HG02610 (cell line): ENCODE data around the gene SZT2.

ENCODE experiments used
- ATAC-seq: cut with Tn5 transposase; IDR thresholded peaks from one replicate; pipeline ENCODE4 v1.9.1; 2021; ENCODE audit warnings: mild to moderate bottlenecking, moderate library complexity; ENCODE audit not compliant: unreplicated experiment

SZT2 gene

GRCh38 chr1:43439781-43440180, 50.1 kb downstream of the SZT2 start:
- no peak for ATAC-seq

DNA sequence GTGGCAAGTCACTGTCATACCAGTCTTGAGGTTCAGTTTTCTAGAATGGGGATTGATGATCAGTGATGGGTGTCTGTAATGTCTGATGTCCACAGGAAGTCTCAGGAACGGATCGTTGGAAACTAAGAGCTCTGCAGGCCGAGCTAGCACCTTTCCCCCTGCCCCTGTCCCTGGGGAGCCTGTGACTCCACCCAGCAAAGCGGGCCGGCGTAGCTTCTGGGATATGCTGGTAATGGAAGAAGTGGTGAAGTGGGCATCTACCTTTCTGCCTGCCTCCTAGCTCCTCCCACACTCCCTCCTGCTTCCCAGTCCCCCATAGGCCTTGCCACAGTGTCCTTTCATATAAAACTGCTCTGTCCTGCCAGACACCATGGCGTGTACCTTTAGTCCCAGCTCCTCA, 50.7 kb downstream of the SZT2 start:
- ATAC-seq: no peak

- no peak for ATAC-seq
Observed at GRCh38 chr1:43441166-43441893, 51.6 kb downstream of the SZT2 start.

DNA sequence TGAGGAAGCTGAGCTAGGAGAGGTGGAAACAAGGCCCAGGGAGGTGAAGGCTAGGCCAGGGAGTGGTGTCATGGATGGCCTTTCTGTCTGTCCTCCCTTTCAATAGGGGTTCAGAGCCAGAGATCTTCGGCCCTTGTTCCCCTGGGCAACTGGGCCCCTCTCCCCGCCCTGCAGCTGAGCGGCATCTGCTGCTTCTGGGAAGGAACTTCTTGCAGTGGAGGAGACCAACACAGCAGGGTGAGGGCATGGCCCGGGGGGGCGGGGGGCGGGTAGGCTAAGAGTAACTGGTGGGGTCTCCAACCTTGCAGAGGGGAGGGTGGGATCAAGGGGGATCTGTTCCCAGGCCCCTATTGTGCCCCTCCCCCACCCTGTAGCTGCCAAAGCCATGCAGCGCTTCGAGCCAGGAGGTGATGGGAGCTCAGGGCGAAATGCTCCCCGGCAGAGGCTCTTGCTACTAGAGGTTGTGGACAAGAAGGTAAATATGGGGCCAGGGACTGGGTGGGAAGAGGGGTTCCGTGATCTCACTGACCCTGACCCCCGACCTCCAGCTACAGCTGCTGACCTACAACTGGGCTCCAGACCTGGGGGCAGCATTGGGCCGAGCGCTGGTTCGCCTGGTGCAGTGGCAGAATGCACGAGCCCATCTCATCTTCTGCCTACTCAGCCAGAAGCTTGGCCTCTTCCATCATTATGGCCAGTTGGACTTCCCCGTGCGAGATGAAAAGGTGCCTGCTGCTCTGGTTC, 52.4 kb downstream of the SZT2 start:
- ATAC-seq: no peak

GRCh38 chr1:43442756-43443155, 53.1 kb downstream of the SZT2 start:
- no peak for ATAC-seq

DNA sequence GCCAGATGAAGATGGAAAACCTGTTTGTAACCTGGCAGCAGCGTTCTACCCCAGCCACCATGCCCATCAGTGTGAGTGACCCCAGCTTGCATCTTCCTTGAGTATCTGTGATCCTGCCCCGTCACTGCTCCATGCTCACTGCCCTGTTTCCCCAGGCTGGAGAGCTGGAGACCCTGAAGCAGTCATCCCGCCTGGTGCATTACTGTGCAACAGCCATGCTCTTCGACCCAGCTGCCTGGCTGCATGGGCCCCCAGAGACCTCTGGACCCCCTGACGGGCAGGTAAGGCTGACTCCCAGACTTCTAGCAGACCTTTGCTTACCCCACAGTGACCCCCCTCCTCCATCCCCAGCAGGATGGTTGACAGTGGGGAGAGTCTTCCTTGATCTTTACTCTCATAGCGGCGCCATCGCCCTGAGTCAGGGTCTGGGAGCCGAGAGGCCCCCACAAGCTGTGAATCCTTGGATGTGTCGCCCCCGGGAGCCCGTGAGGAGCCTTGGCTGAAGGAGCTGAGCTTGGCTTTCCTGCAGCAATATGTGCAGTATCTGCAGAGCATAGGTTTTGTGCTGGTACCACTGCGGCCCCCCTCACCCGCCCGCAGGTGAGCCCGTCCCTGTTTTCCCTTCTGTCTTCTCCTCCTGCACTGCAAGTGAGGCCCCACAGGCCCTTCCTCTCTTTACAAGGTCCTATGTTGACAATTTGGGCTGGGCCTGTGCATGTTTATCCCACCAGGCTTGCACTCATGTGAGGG, 53.7 kb downstream of the SZT2 start:
- no peak for ATAC-seq

GRCh38 chr1:43444151-43444828, 54.6 kb downstream of the SZT2 start:
- ATAC-seq: no peak

DNA sequence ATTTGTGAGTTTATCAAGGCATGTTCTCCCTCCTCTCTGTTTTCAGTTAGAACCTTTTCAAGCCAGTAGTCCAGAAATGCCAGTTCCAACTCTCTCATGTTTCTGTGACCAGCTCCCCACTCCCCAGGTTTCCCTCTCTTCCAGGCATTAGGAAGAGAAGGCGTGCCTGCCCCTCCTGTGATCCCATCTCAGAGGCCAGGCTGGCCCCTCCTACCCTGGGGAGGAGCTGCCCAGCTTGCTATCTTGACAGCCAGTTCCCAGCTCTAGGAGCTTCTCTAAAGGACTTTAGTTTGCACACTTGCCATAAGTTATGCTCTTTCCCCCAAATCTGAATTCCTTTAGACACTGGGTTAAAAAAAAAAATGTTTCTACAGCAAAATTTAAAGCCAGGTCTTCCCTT, 55.1 kb downstream of the SZT2 start:
- ATAC-seq: no peak

DNA sequence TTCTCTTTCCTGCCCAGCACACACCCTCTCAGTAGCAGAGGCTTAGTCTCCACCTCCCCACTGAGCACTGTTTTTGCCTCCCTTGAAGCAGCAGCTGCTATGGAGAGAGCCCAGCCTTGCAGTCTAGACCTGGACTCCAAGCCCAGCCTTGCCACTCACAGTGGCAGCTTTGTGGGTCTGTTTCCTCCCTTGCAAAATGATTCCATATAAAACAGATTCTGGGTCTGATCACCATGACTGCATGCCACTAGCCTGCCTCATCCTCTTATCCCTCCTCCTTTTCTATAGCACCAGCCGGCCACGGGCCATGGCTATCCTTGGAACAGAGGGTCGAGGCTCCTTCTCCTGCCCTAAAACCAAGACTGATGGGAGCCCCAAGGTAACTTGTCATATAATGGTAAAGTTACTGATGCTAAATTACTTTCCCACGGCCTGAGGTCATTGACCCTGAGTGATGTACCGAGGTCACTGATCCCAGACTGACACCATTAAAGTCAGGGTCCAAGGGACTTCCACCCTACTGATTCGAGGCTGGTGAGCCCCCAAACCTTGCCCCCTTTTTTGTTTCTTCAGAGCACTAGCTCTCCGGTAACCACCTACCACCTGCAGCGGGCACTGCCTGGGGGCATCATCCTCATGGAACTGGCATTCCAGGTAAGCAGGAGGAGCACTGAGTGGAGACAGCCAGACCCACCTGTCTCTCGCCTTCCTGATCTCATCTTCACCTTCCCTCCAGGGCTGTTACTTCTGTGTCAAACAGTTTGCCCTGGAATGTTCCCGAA, 56.1 kb downstream of the SZT2 start:
- ATAC-seq: no peak

DNA sequence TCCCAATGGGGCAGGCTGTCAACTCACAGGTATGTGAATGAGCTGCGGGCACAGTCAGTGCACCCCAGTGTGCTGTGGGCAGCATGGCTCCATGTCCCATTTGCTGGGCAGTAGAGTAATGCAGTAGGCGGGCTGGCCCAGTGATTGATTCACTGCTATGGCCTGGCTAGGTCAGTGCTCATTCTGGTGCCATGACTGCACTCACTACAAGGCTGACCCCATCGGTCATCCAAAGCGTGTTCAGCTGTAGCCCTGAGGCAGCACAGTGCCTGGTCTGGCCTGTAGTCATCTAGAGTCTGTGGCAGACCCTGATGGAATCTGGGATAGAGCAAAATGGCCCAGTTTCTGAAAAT, 56.7 kb downstream of the SZT2 start:
- ATAC-seq: no peak

DNA sequence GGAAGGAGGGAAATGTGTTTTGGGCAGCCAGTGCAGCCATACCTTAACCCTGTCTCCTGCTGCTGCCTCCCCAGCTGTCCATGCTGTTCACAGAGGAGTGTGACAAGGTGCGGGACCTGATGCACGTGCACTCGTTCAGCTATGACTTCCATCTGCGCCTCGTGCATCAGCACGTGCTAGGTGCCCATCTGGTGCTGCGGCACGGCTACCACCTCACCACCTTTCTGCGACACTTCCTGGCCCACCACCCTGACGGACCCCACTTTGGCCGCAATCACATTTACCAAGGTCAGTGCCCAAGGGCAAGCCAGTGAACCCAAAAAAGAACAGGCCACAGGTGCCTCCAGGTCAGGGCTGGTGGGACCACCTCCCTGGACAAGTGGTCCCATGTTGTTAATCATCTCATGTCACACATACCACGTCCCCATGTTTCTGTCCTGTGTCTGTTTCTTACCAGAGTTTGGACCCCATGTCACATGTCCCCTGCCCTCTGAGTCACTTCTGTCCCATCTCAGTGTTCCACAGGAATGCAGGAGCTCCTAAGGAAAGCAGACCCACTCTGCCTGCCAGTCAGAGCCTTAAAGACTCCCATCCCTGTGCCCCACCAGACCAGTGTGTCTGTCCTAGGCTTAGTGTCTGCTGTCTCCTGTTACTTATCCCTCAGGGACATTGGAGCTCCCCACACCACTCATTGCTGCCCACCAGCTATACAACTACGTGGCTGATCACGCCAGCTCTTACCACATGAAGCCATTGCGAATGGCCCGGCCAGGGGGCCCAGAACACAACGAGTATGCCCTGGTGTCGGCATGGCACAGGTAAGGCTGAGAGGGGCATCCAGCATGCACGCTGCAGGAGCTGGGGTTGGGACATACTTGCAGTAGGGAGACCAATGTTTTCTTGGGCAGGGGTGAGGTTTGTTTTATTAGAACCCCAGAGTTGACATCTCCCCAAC, 57.5 kb downstream of the SZT2 start:
- no peak for ATAC-seq

DNA sequence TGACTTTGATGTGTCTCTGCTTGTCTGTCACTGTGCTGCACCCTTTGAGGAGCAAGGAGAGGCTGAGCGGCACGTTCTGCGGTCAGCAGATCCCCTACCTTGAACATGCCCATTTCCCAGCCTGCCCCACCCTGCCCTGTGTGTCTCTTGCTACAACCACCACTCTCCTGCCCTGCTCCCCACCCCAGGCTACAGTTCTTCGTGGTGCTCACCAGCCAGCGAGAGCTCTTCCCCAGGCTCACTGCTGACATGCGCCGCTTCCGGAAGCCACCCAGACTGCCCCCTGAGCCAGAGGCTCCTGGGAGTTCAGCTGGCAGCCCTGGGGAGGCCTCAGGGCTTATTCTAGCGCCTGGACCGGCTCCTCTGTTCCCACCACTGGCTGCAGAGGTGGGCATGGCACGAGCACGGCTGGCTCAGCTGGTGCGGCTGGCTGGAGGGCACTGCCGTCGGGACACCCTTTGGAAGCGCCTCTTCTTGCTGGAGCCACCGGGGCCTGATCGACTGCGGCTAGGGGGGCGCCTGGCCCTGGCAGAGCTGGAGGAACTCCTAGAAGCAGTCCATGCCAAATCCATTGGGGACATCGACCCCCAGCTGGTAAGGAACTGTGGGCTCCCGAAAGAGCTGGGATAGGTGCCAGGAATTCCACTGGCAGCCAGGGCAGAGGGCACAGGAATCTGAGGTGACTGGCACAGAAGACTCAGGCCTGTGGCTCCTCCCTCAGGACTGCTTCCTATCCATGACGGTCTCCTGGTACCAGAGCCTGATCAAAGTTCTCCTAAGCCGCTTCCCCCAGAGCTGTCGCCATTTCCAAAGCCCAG, 58.4 kb downstream of the SZT2 start:
- ATAC-seq: no peak

GRCh38 chr1:43448955-43449707, 59.4 kb downstream of the SZT2 start:
- no peak for ATAC-seq

DNA sequence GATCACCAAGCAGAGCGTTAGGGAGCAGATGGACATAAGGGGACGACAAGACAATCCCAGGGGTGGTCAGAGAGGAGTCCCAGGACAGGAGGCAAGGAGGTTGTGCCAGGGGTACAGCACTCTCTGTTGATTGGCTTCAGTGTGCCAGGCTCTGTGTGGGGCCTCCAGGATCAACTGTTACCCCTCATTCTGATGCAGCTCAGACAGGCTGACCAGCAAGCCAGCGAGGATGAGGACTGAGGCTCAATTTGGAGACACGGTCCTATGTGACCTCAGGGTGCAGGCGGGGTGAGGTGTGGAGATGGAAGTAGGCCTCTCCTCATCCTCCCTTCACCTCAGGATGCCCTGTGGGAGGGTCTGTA, 60.0 kb downstream of the SZT2 start:
- ATAC-seq: no peak

DNA sequence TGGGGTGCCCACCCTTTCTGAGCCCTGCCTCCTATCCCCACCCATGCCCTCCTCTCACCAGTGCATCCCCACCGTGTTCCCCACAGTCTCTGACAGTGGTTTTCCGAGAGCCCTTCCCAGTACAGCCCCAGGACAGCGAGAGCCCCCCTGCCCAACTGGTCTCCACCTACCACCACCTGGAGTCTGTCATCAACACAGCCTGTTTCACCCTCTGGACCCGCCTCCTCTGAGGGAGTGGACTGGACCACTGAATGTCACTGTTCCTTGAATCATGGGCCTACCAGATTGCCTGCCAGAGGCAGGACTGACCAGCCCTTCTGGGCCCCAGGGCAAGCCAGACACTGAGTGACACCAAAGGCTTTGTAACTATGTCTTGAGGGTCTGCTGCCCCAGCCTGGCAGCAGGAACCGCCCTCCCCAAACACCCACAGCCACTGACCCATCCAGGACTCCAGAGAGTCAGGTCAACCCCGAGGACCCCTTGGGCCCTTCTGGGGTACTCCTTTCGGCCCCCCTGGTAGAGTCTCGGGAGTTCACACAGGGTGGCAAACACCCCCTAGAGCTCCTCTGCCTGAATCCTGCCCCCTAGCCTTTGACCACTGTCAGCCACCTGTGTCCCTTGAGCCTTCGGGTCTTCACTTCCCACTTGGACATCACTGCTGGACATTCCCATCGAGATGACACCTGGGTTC, 60.7 kb downstream of the SZT2 start:
- no peak for ATAC-seq

GRCh38 chr1:43451157-43451591, 61.5 kb downstream of the SZT2 start:
- ATAC-seq: no peak
